H9 (cell line): ENCODE measurements around the gene CSF2. TPM values are rescaled to one million over a fixed set of nuclear protein-coding genes. Genes with fewer than 3 reads are reported as not detected.

Source experiments
- DNase-seq: peaks from one replicate; pipeline ENCODE4 v3.0.0-alpha.2; 2017
- H2AFZ ChIP-seq: one replicate; pipeline ENCODE4 v1.6.1; 2013; ENCODE audit warnings: mild to moderate bottlenecking, low read length, control low read depth, moderate library complexity
- H2AK5ac ChIP-seq: 2 replicates; pipeline ENCODE4 v1.6.1; 2013; ENCODE audit warnings: low read length, control low read depth, mixed read lengths; ENCODE audit not compliant: insufficient read length
- H2BK120ac ChIP-seq: one replicate; pipeline ENCODE4 v1.6.1; 2013; ENCODE audit warnings: low read depth, mild to moderate bottlenecking, low read length, control low read depth, inconsistent platforms; ENCODE audit not compliant: poor library complexity, severe bottlenecking
- H2BK12ac ChIP-seq: 2 replicates; pipeline ENCODE4 v1.6.1; 2013; ENCODE audit warnings: low read length, control low read depth, mixed read lengths, low read depth; ENCODE audit not compliant: insufficient read length
- H2BK15ac ChIP-seq: 2 replicates; pipeline ENCODE4 v1.6.1; 2013; ENCODE audit warnings: low read depth, low read length, control low read depth
- H2BK20ac ChIP-seq: one replicate; pipeline ENCODE4 v1.6.1; 2013; ENCODE audit warnings: low read depth, mild to moderate bottlenecking, low read length, control low read depth, inconsistent platforms; ENCODE audit not compliant: poor library complexity, severe bottlenecking
- H2BK5ac ChIP-seq: 2 replicates; pipeline ENCODE4 v1.6.1; 2013; ENCODE audit warnings: low read length, control low read depth, mixed read lengths; ENCODE audit not compliant: insufficient read length
- H3K14ac ChIP-seq: 2 replicates; pipeline ENCODE4 v1.6.1; 2013; ENCODE audit warnings: low read length, control low read depth; ENCODE audit not compliant: insufficient read depth
- H3K18ac ChIP-seq: 2 replicates; pipeline ENCODE4 v1.6.1; 2013; ENCODE audit warnings: low read depth, mild to moderate bottlenecking, mixed read lengths, low read length, control low read depth; ENCODE audit not compliant: insufficient read length
- H3K23ac ChIP-seq: 2 replicates; pipeline ENCODE4 v1.6.1; 2013; ENCODE audit warnings: low read length, control low read depth, mixed read lengths, low read depth; ENCODE audit not compliant: insufficient read length
- H3K23me2 ChIP-seq: 2 replicates; pipeline ENCODE4 v1.6.1; 2013; ENCODE audit warnings: low read depth, mild to moderate bottlenecking, mixed read lengths, low read length, control low read depth; ENCODE audit not compliant: insufficient read length, poor library complexity, severe bottlenecking
- H3K27ac ChIP-seq: 2 replicates; pipeline ENCODE4 v1.5.1; 2013; ENCODE audit warnings: low read length, control low read depth, mixed read lengths, low read depth; ENCODE audit not compliant: insufficient read length
- H3K27me3 ChIP-seq: 2 replicates; pipeline ENCODE4 v1.6.1; 2013; ENCODE audit warnings: low read length, control low read depth, inconsistent platforms; ENCODE audit not compliant: insufficient read depth
- H3K4ac ChIP-seq: 2 replicates; pipeline ENCODE4 v1.6.1; 2013; ENCODE audit warnings: low read depth, mild to moderate bottlenecking, control low read depth, inconsistent platforms, low read length, moderate library complexity
- H3K4me1 ChIP-seq: 2 replicates; pipeline ENCODE4 v1.6.1; 2013; ENCODE audit warnings: low read length, control low read depth, inconsistent platforms; ENCODE audit not compliant: insufficient read depth
- H3K4me2 ChIP-seq: 2 replicates; pipeline ENCODE4 v1.6.1; 2013; ENCODE audit warnings: low read length, control low read depth, mixed read lengths; ENCODE audit not compliant: insufficient read length, insufficient read depth
- H3K56ac ChIP-seq: 2 replicates; pipeline ENCODE4 v1.6.1; 2013; ENCODE audit warnings: low read depth, mild to moderate bottlenecking, mixed read lengths, low read length, control low read depth; ENCODE audit not compliant: insufficient read length
- H3K79me1 ChIP-seq: 2 replicates; pipeline ENCODE4 v1.6.1; 2013; ENCODE audit warnings: low read depth, mild to moderate bottlenecking, moderate library complexity, low read length, control low read depth, inconsistent platforms; ENCODE audit not compliant: insufficient read depth, poor library complexity, severe bottlenecking
- H3K79me2 ChIP-seq: 2 replicates; pipeline ENCODE4 v1.6.1; 2013; ENCODE audit warnings: low read length, control low read depth, inconsistent platforms; ENCODE audit not compliant: insufficient read depth
- H3K9ac ChIP-seq: 2 replicates; pipeline ENCODE4 v1.6.1; 2013; ENCODE audit warnings: low read length, control low read depth, mixed read lengths; ENCODE audit not compliant: insufficient read length; ENCODE audit errors: extremely low read depth
- H3K9me3 ChIP-seq: one replicate; pipeline ENCODE4 v1.6.1; 2013; ENCODE audit warnings: low read depth, low read length, inconsistent platforms; ENCODE audit not compliant: control insufficient read depth
- H3T11ph ChIP-seq: one replicate; pipeline ENCODE4 v1.6.1; 2013; ENCODE audit warnings: mild to moderate bottlenecking, low read length, control low read depth, inconsistent platforms
- H4K20me1 ChIP-seq: one replicate; pipeline ENCODE4 v1.6.1; 2013; ENCODE audit not compliant: control insufficient read depth, insufficient read length, insufficient read depth
- H4K5ac ChIP-seq: 2 replicates; pipeline ENCODE4 v1.6.1; 2013; ENCODE audit warnings: low read depth, mild to moderate bottlenecking, mixed read lengths, low read length, control low read depth; ENCODE audit not compliant: insufficient read length
- H4K8ac ChIP-seq: replicated peaks from 2 replicates; pipeline ENCODE4 v1.6.1; 2013; ENCODE audit warnings: low read length, control low read depth, mixed read lengths, low read depth; ENCODE audit not compliant: insufficient read length
- H4K91ac ChIP-seq: 2 replicates; pipeline ENCODE4 v1.6.1; 2013; ENCODE audit warnings: low read depth, mild to moderate bottlenecking, moderate library complexity, mixed read lengths, low read length, control low read depth; ENCODE audit not compliant: insufficient read length
- H3K27ac Mint-ChIP-seq, 3 experiments: 2 replicates in 2 of 3; 3 replicates in 1 of 3; pipeline ENCODE4 v1.8.0; 2020 to 2021; ENCODE audit warnings: mixed read lengths in 3 of 3, mild to moderate bottlenecking in 1 of 3, moderate library complexity in 1 of 3
- H3K27me3 Mint-ChIP-seq: 2 replicates; pipeline ENCODE4 v1.8.0; 2021; ENCODE audit warnings: low read depth, mild to moderate bottlenecking, moderate library complexity, mixed read lengths
- H3K36me3 Mint-ChIP-seq, 3 experiments: 2 replicates in 2 of 3; 3 replicates in 1 of 3; pipeline ENCODE4 v1.8.0; 2020 to 2021; ENCODE audit warnings: low read depth in 3 of 3, mixed read lengths in 3 of 3; ENCODE audit not compliant: insufficient read depth in 1 of 3
- H3K4me1 Mint-ChIP-seq, 2 experiments: 2 replicates each; pipeline ENCODE4 v1.8.0; 2020; ENCODE audit warnings: mixed read lengths in 2 of 2
- H3K4me3 Mint-ChIP-seq, 2 experiments: 2 replicates in 1 of 2; 3 replicates in 1 of 2; pipeline ENCODE4 v1.8.0; 2020 to 2021; ENCODE audit warnings: mild to moderate bottlenecking in 2 of 2, mixed read lengths in 2 of 2, moderate library complexity in 1 of 2
- H3K9me3 Mint-ChIP-seq, 2 experiments: 2 replicates in 1 of 2; 3 replicates in 1 of 2; pipeline ENCODE4 v1.8.0; 2020; ENCODE audit warnings: mild to moderate bottlenecking in 2 of 2, mixed read lengths in 2 of 2, moderate library complexity in 1 of 2
- CTCF ChIP-seq: fragments of 200-600 bp; sonication (generic); conservative IDR thresholded peaks from 3 replicates; pipeline ENCODE4 v1.8.0; 2021; ENCODE audit warnings: antibody characterized with exemption, mild to moderate bottlenecking
- WGBS: extraction: QIAGEN DNeasy Blood & Tissue Kit; methylation state at CpG from one replicate; pipeline ENCODE4 v1.1.7; 2013; ENCODE audit warnings: missing lambda C conversion rate, low lambda C conversion rate, mixed read lengths; ENCODE audit not compliant: insufficient read length; ENCODE audit errors: extremely low coverage; 5-methylcytosine and 5-hydroxymethylcytosine counted together
- total RNA-seq: library from RNA; stranded (reverse); gene quantifications from 2 replicates; pipeline ENCODE4 v1.2.1, GENCODE V29; 2021

The CSF2 gene
- total RNA-seq, 1 experiment from 2014 or later, result not detected

GRCh38 chr5:132059696-132060500, 13.7 kb upstream of the CSF2 start:
- Histone ChIP-seq H3K4ac (no peak overlapping the region), H2BK120ac (no peak overlapping the region), H2BK15ac (no peak overlapping the region), H3K23me2 (no peaks in the 10 kb centered on the region), H2BK20ac (no peak overlapping the region), H3K27me3 (no peaks in the 10 kb centered on the region), H2BK5ac (no peak overlapping the region), H3K18ac (no peak overlapping the region), H3K27ac (no peak overlapping the region), H3K14ac (no peak overlapping the region), H4K91ac (no peak overlapping the region), H3K4me2 (no peak overlapping the region), H3K23ac (no peak overlapping the region), H2AFZ (no peak overlapping the region), H2BK12ac (no peak overlapping the region), H4K20me1 (no peaks in the 10 kb centered on the region), H3K9me3 (no peaks in the 10 kb centered on the region), H3K4me1 (no peaks in the 10 kb centered on the region), H3K79me2 (no peaks in the 10 kb centered on the region), H4K5ac (no peak overlapping the region), H3T11ph (no peak overlapping the region), H2AK5ac (no peak overlapping the region), H3K9ac (no peak overlapping the region), H4K8ac (no peak overlapping the region), H3K79me1 (no peaks in the 10 kb centered on the region), H3K56ac (no peak overlapping the region)
- Mint-ChIP-seq H3K9me3 (no peaks in the 10 kb centered on the region), H3K4me3 (no peak overlapping the region), H3K4me1 (peaks cover 5 to 14% of the 10 kb centered on the region in 2 experiments; a peak in 2 of 4 replicates), H3K27ac (peak overlapping the region in 1 of 3 experiments; percentile 85; a peak in 4 of 7 replicates), H3K27me3 (no peaks in the 10 kb centered on the region), H3K36me3 (no peaks in the 10 kb centered on the region)
- peak; percentile 25 for DNase-seq
- no peak for TF ChIP-seq CTCF
- no CpG with 5 or more reads among the region's 13 CpGs for WGBS
